HEK293T (cell line): ENCODE measurements around the gene KBTBD2.

ENCODE experiments used
- ARNT ChIP-seq: fragments of 450-650 bp; IDR thresholded peaks from 2 replicates; pipeline ENCODE4 v1.6.1; 2017; ENCODE audit warnings: mild to moderate bottlenecking
- FOXK2 ChIP-seq: fragments of 450-650 bp; IDR thresholded peaks from 2 replicates; pipeline ENCODE4 v1.6.1; 2016; ENCODE audit warnings: mild to moderate bottlenecking
- HDGF ChIP-seq: fragments of 450-650 bp; IDR thresholded peaks from 2 replicates; pipeline ENCODE4 v1.6.1; 2017; ENCODE audit warnings: antibody characterized with exemption, borderline replicate concordance
- L3MBTL2 ChIP-seq: fragments of 450-650 bp; conservative IDR thresholded peaks from 2 replicates; pipeline ENCODE4 v1.6.1; 2016; ENCODE audit warnings: mild to moderate bottlenecking
- NFRKB ChIP-seq: fragments of 450-650 bp; IDR thresholded peaks from 2 replicates; pipeline ENCODE4 v1.6.1; 2016; ENCODE audit warnings: mild to moderate bottlenecking, moderate library complexity
- SP1 ChIP-seq: fragments of 450-650 bp; IDR thresholded peaks from 2 replicates; pipeline ENCODE4 v1.6.1; 2017
- TARDBP ChIP-seq: fragments of 450-650 bp; IDR thresholded peaks from 2 replicates; pipeline ENCODE4 v1.6.1; 2016
- TF ChIP-seq, protein P1 (sequence below): fragments of 450-650 bp; IDR thresholded peaks from 2 replicates; pipeline ENCODE4 v1.6.1; 2016

DNA sequence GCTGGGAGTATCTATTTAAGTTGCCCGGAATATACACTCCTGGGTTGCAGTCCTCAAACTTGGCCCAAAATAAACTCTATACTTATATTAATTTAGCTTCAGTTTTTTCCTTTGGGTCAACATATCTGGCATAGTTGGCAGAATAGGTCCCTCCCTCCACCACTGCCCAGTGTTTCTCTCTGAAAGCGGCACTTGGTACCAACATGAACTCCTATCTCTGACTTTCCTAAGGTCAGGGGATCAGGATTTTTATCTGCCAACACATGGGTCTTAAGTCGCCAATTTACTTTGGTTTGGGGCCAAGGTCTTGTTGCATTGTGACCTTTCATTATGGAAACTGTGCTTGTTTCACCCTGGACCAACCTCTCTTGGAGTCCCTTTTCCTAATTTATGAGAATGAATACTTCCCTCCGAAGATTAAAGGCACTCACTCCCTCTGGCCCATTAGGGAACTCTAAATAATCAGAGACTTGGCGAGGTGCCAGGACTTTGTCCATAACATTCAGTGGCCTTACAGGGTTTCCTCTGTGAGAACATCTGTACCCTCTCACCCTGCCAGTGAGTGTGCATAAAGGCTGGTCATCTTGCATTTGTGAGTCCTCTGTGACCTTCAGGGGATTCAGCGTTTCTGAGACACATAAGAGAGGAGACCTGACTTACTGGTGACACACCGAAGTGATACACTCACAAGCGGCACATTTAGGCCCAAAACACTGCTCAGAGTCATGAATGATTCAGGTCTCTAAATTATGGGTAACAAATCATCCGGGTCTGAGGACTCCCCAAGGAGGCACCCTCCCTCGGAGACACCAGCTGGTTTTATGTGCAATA lies 46.0 kb upstream of the KBTBD2 start:
- TF ChIP-seq TARDBP (no peak), L3MBTL2 (no peak), NFRKB (no peak), HDGF (no peak), SP1 (no peak), FOXK2 (no peak), ARNT (no peak)
- TF ChIP-seq, protein P1, sequence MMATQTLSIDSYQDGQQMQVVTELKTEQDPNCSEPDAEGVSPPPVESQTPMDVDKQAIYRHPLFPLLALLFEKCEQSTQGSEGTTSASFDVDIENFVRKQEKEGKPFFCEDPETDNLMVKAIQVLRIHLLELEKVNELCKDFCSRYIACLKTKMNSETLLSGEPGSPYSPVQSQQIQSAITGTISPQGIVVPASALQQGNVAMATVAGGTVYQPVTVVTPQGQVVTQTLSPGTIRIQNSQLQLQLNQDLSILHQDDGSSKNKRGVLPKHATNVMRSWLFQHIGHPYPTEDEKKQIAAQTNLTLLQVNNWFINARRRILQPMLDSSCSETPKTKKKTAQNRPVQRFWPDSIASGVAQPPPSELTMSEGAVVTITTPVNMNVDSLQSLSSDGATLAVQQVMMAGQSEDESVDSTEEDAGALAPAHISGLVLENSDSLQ, result no peak
